ENCODE data around the gene ZNF783.
A peak's percentile ranks its signal among the peaks of the same experiment; 100 is the strongest.
"Not testable (repeated sequence)": the region's sequence is repeated elsewhere in the genome, so short reads cannot be mapped to it uniquely, and the experiment has no call there.

Gene ZNF783

DNA sequence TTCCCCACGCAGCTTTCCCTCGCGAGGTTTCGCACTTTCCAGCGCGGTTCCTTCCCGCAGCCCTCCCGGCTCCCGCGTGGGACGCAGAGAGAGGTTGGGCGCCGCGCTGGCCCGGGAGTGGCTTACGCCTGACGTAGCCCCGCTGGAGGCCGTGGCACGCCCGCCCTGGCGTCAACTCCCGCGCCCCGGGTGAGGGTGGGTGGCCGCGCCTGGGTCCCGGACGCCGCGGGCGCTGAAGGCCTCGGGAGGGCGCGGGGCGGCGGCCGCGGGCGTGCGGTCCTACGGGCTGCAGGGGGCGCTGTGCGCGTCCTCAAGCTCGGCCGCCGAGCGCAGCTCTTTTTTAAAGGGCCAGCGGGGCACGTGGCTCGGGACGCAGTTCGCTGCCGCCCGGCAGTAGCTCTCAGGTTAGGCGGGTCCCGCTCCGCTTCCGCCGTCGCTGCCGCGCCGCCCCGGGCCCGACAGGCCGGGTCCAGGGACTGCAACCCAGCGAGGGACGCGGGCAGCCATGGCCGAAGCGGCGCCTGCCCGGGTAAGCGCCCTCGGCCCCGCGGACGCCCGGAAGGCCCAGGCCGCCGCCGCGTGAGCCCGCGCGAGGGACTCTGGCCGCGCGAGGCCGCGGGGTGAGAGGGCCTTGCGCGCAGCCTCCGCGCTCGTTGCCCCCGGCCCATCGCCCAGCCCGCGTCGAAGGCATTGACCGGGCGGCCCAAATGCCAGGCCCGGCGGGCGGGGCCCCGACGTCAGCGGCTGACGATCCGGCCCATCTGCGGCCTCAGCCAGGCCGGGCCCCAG, at the start of gene ZNF783:
TSS of gene ZNF783 (plus strand) at position 368 of the 789 bp plus-strand sequence. CDS start at position 506, 138 bp downstream.
- peak; percentile 95 for DNase-seq

DNA sequence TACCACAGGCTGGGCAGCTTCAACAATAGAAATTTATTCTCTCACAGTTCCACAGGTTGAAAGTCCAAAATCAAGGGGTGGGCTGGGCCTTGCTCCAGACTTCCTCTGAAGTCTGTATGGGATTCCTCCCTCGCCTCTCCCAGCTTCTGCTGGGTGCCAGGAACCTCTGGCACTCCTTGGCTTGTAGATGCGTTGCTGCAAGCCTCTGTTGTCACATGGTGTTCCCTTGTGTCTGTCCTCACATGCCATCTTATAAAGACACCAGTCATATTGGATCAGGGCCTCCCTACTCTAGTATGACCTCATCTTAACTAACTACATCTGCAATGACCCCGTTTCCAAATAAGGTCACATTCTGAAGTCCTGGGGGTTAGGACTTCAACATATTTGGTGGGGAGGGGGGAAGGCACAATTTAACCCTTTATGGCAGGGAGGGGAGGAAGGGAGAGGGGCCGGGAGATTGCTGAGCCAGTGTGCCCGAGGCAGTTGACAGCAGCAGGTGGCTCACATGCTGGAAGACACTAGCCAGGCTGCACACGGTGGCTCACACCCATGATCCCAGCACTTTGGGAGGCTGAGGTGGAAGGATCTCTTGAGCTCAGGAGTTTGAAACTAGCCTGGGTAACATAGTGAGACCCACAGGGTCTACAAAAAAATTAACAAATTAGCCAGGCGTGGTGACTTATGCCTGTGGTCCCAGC, 47.8 kb upstream of the ZNF783 start:
- DNase-seq: no peak

DNA sequence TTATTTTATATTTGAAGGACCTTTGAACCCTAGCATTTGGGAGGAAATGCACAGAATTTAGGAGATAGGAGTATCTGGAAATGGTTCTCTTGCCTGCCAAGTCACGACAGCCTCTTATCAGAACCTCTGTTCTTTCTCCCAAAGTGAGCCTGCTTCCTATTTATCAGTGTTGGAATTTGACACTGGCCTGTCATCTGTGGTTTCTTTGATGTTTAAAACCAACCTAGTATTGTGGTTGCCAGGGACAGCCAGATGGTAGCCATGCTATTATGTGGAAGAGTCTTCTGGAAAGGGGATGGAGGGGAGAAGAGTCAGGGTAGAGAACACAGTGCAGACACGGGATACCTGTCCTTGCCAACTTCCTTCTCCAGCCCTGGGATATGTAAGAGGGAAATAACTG, 45.6 kb upstream of the ZNF783 start:
- no peak for DNase-seq

GRCh38 chr7:149217570-149217969, 44.4 kb upstream of the ZNF783 start:
- no peak for DNase-seq

DNA sequence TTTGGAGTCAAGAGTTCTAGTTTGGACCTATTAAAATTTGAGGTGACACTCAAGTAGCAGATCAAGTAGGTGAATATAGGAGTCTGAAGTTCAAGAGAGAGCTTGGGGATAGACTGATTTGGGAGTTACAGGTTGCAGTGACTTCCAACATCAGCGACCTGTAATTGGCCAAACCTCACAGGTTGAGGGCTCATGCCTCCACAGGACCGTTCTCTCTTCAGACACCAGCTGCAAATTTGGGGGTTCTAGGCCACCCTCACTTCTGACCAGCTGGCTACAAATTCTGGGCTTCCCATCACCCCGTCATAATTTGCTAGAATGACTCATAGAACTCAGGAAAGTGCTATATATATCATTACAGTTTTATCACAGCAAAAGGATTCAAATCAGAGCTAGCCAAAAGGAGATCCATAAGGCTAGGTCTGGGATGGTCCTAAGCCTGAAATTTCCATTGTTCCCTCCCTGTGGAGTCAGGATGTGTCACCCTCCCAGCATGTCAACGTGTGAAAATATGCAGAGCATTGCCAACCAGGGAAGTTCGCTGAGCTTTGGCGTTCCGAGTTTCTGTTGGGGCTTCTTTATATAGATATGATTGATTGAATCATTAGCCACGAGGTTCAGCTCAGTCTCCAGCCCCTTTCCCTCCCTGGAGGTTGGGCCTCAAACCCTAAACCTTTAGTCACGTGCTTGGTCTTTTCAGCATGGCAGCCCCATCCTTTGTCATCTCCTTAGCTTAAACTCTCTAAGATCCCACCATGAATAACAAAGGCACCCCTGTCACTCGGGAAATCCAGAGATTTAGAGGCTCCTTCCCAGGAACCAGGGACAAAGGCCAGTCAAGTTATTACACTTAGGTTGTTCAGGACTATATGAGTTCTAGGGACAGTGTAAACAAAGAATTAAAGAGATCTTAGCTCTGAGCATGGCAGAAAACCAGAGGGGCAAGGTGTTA, 43.3 kb upstream of the ZNF783 start:
- no peak for DNase-seq

- no peak for DNase-seq
Measured at GRCh38 chr7:149220534-149220933, 41.5 kb upstream of the ZNF783 start.

DNA sequence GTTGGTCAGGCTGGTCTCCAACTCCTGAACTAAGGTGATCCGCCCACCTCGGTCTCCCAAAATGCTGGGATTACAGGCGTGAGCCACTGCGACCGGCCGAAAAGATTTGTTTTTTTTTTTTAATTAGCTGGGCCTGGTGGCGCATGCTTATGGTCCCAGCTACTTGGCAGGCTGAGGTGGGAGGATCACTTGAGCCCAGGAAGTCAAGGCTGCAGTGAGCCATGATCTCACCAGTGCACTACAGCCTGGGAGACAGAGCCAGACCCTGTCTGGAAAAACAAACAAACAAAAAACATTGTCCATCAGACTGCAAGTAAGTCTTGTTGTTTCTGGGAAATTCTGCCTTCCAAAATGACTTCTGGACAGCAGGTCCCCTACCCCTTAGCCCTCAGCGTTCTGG, 38.8 kb upstream of the ZNF783 start:
- DNase-seq: no peak

- DNase-seq: no peak
Measured at GRCh38 chr7:149223761-149224160, 38.2 kb upstream of the ZNF783 start.

- DNase-seq: no peak
Measured at GRCh38 chr7:149224352-149224751, 37.6 kb upstream of the ZNF783 start.

DNA sequence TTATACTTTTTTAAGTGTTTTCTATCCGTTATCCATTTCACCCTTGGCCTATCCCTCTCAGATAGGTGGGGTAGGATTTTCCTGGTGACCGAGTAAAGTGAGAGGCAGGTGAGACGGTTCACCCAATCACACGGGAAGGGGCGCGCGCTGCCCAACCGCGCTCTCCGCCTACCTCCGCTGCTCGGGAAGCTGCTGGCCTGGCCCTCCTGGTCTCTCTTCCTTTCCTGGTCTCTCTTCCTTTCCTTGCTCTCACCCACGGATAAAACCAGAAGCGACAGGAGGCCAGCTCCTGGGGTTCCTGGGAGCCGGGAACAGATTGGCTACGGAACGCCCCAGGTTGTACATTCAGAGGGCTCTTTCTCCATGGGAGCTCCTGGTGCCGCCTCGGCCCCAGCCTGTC, 36.9 kb upstream of the ZNF783 start:
- DNase-seq: no peak

GRCh38 chr7:149225656-149226055, 36.3 kb upstream of the ZNF783 start:
- DNase-seq: no peak

DNA sequence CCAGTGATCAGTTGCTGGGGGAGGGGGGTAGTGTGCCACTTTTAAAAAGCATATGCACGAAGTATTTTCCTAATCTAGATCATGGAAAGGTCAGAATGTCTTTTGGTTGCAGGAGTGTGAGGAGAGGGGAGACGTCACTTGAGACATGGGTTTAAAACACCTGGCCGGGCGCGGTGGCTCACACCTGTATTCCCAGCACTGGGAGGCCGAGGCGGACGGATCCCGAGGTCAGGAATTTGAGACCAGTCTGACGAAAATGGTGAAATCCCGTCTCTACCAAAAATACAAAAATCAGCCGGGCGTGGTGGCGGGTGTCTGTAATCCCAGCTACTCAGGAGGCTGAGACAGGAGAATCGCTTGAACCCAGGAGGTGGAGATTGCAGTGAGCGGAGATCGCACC, 35.6 kb upstream of the ZNF783 start:
- not testable (repeated sequence) for DNase-seq

GRCh38 chr7:149226840-149227494, 35.0 kb upstream of the ZNF783 start:
- DNase-seq: no peak

- no peak for DNase-seq
Measured at GRCh38 chr7:149228831-149229471, 33.0 kb upstream of the ZNF783 start.

DNA sequence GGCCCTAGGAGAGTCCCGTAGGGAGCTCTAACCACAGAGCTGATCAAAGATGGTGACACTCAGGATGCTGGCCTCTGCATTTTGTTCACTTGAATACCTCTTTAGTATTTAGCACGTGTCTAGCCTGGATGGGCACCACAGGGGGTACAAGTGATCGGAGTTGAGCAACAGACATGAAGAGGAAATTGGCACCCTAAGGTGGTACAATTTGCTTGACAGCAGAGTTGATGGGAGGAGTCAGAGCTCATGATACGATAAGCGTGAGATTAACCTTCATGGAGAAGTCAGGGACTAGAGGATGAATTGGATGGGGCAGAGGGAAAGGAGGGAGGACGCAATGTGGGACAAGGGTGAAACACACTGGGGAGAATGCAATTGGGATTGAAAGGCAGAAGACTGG, 32.5 kb upstream of the ZNF783 start:
- no peak for DNase-seq

GRCh38 chr7:149232362-149232761, 29.6 kb upstream of the ZNF783 start:
- no peak for DNase-seq

- DNase-seq: not testable (repeated sequence)
Measured at GRCh38 chr7:149233655-149234204, 28.3 kb upstream of the ZNF783 start.

DNA sequence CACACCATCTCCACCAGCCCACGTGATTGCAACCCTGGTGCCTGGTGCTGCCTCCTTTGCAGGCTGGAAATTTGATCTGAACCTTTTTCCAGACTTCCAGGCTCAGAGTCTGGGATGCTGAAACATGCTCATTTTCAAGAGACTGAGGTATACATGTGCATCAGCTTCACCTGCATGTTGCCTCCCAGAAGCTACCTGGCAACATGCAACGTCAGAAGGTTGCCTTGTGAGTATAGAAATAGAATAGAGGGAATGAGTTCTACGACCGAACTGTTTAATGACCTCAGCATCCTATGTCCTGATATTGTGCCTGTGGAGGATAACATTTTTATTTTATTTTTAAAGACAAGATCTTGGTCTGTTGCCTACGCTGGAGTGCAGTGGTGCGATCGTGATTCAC, 24.5 kb upstream of the ZNF783 start:
- no peak for DNase-seq

DNA sequence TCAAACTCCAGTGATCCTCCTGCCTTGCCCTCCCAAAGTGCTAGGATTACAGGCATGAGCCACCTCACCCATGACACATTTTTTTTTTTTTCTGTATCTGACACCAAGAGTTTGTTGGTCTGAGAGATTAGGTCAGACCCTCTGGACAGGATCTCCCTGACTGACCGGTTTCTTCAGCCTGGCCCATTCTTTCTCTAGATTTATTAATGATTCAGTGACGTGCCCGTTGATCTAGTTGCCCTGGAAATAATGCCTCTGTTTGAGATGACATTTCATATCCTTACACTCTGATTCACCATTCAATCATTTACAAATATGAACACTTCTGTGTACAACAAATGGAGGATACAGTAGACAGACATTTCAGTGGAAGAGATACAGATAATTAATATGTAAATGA, 23.9 kb upstream of the ZNF783 start:
- DNase-seq: no peak

- DNase-seq: peak; percentile 97
Measured at GRCh38 chr7:149239345-149240143, 22.5 kb upstream of the ZNF783 start, which contains the start of gene ZNF212. TSS of gene ZNF212 (plus strand) at chr7:149239651. CDS start at chr7:149239779, 128 bp downstream.

DNA sequence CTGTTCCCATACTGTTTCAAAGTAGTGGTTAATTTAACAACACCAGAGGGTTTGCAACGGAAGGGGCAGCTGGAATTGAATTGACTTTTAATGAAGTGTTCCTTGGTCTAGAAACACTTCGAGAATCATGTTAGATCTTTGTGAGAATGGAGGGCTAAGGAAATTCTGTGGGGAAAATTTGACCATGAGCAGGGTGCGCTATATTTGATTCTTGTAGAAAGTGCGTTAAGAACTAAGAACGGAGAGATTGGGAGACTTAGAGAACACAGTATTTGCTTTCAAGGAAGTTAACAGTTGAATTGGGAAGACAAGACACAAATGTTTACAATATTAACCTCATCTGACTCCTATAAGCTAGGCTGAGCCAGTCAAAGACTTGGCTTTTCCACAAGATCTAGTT, 21.4 kb upstream of the ZNF783 start:
- DNase-seq: no peak
